D721Med (cell line): ENCODE results near the gene TAGAP.
"Not testable (repeated sequence)": the region's sequence is repeated elsewhere in the genome, so short reads cannot be mapped to it uniquely, and the experiment has no call there.

Experiments used
- DNase-seq: peaks from one replicate; pipeline ENCODE4 v3.0.0; 2011; ENCODE audit warnings: low spot score; ENCODE audit not compliant: insufficient read length
- FAIRE-seq: peaks from 2 replicates; lab custom pipeline; 2011; peaks lifted over from hg19 to GRCh38; lab: Jason Lieb, UNC
- TF ChIP-seq, protein P1 (sequence below): IDR thresholded peaks from 2 replicates; pipeline ENCODE4 v1.5.1; 2012; ENCODE audit warnings: mild to moderate bottlenecking, control low read depth; ENCODE audit not compliant: insufficient read depth; ENCODE audit errors: missing control alignments

The TAGAP gene

DNA sequence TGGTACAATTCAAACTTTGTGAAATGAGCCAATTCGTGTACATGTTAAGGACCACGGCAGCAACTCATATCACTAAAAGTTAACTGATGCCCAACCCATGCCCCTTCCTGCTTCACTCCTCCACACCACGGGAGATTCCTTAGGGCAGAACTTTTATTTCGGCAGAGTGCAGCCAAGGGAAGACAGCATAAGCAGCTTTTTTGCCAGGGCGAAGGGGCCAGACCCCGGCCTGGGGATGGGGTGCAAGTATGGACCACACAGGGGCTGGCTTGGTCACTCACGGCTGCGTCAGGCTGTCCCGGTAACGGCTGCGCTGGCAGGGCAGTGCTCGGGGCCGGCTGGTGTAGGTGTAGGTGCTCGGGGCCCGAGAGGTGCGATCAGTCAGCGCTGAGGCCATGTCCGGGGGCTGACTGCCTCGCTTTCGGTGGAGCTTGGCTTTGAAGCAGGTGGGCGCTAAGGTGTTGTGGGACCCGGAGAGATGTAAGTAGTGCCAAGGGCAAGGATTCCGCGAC, 45.6 kb downstream of the TAGAP start:
- no peak for DNase-seq

DNA sequence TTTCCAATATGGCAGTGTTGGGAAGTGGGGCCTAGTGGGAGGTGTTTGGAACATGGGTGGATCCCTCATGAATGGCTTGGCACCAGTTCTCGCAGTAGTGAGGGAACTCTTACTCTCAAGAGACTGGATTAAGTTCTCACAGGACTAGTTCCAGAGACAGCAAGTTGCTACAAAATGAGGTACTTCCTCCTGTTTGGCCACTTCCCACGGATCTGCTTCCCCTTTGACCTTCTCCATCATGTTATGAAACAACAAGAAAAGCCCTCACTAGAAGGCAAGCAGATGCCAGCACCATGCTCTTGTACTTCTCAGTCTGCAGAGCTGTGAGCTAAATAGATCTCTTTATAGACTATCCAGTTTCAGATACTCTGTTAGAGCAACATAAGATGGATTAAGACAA, 47.9 kb downstream of the TAGAP start:
- DNase-seq: no peak
- FAIRE-seq: no peak
- TF ChIP-seq, protein P1, sequence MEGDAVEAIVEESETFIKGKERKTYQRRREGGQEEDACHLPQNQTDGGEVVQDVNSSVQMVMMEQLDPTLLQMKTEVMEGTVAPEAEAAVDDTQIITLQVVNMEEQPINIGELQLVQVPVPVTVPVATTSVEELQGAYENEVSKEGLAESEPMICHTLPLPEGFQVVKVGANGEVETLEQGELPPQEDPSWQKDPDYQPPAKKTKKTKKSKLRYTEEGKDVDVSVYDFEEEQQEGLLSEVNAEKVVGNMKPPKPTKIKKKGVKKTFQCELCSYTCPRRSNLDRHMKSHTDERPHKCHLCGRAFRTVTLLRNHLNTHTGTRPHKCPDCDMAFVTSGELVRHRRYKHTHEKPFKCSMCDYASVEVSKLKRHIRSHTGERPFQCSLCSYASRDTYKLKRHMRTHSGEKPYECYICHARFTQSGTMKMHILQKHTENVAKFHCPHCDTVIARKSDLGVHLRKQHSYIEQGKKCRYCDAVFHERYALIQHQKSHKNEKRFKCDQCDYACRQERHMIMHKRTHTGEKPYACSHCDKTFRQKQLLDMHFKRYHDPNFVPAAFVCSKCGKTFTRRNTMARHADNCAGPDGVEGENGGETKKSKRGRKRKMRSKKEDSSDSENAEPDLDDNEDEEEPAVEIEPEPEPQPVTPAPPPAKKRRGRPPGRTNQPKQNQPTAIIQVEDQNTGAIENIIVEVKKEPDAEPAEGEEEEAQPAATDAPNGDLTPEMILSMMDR: no peak

More for the DNA sequence above, 45.6 kb downstream of the TAGAP start:
- FAIRE-seq: no peak
- TF ChIP-seq, protein P1: no peak

DNA sequence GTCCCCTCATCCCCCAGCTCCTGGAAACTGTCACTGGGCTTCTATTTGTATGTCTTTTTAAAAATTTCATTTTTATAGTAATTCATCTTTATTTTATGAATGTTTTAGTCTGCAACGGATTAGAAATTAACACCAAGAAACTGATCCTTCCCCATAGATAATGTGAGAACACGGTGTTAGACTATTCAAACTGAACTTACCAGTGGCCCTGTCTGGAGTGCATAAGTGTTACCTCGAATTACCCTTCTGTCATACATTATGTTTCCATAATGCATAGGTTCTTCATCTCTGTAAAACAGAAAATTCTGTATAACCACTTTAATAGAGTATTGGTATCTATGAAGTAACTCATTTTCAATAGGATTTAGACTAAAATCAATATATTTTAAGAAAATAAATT, 51.2 kb downstream of the TAGAP start:
- FAIRE-seq (no peak), DNase-seq (no peak)
- TF ChIP-seq, protein P1: no peak

DNA sequence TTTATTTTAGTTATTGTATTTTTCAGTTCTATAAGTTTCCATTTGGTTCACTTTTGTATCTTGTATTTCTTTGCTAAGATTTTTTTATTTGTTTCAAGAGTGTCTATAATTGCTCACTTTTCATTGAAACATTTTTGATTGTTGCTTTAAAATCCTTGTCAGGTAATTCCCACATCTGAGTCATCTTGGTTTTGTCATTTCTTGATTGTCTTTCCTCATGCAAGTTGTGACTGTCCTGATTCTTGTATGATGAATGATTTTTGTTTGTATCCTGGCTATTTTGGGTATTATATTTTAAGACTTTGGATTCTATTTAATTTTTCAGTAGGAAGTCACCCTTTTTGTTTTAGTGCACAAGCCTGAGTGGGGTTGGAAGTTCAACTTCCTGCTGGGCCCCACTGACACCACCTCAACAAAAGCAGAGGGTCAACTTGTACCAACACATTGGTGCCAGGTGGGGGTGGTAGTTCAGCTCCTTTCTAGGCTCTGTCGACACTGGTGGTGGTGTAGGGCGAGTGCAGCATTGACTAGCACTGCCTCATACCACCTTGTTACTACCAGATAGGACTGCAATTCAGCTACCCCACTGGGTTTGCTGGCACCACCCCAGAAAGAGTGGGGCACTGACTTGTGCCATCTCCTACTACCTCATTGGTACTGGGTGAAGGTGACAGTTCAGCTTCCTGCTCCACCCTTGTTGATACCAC, 53.6 kb downstream of the TAGAP start:
- TF ChIP-seq, protein P1: no peak
- DNase-seq: no peak
- no peak for FAIRE-seq

DNA sequence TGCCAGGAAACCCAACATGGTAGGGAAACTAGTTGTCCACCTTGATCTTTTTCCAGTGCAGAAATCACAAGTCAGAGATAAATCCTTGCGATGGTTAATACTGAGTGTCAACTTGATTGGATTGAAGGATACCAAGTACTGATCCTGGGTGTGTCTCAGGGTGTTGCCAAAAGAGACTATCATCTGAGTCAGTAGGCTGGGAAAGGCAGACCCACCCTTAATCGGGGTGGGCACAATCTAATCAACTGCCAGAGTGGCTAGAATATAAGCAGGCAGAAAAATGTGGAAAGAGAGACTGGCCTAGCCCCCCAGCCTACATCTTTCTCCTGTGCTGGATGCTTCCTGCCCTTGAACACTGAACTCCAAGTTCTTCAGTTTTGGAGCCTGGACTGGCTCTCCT, 55.1 kb downstream of the TAGAP start:
- not testable (repeated sequence) for FAIRE-seq, DNase-seq

DNA sequence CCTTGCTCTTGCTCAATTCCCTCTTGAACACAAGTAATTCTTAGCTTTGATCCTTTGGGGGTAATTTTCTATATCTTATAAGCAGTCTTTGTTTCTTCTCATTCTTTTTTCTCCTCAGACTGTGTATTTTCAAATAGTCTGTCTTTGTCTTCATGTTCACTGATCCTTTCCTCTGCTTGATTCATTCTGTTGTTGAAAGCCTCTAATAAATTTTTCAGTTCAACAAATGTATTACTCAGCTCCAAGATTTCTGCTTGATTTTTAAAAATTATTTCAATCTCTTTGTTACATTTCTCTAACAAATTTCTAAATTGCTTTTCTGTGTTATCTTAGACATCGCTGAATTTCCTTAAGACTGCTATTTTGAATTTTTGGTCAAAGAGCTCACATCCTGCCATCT, 56.3 kb downstream of the TAGAP start:
- TF ChIP-seq, protein P1: no peak
- DNase-seq: no peak
- FAIRE-seq: no peak

DNA sequence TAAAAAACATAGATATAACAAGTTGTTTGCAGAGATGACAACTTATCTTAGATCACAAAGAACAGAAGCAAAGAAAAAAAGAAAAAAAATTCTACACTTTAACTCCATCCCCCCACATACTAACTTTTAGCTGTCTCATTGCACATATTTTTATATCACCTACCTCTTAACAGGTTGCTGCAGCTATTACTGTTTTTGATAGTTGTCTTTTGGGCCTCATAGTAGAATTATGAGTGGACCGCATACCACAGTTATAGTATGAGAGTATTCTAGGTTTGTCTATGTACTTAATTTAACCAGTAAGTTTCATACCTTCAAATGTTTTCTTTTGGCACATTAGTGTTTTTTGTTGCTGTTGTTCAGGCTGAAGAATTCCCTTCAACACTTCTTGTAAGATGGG, 57.1 kb downstream of the TAGAP start:
- no peak for FAIRE-seq
- TF ChIP-seq, protein P1: no peak

More for the DNA sequence above, 57.1 kb downstream of the TAGAP start:
- no peak for DNase-seq
